OCI-LY7 (cell line): ENCODE results near the gene URM1.

Source experiments
- EZH2phosphoT487 ChIP-seq: fragments of 200-600 bp; sonication (generic); IDR thresholded peaks from 2 replicates; pipeline ENCODE4 v1.6.1; 2018; ENCODE audit warnings: low read depth, borderline replicate concordance, mild to moderate bottlenecking, mixed run types, antibody characterized with exemption, low read length, moderate library complexity, mixed read lengths
- TF ChIP-seq, protein P1 (sequence below): fragments of 200-600 bp; sonication (generic); conservative IDR thresholded peaks from 2 replicates; pipeline ENCODE4 v1.5.1; 2014; ENCODE audit warnings: mild to moderate bottlenecking, antibody characterized with exemption, low read length, moderate library complexity, mixed read lengths

DNA sequence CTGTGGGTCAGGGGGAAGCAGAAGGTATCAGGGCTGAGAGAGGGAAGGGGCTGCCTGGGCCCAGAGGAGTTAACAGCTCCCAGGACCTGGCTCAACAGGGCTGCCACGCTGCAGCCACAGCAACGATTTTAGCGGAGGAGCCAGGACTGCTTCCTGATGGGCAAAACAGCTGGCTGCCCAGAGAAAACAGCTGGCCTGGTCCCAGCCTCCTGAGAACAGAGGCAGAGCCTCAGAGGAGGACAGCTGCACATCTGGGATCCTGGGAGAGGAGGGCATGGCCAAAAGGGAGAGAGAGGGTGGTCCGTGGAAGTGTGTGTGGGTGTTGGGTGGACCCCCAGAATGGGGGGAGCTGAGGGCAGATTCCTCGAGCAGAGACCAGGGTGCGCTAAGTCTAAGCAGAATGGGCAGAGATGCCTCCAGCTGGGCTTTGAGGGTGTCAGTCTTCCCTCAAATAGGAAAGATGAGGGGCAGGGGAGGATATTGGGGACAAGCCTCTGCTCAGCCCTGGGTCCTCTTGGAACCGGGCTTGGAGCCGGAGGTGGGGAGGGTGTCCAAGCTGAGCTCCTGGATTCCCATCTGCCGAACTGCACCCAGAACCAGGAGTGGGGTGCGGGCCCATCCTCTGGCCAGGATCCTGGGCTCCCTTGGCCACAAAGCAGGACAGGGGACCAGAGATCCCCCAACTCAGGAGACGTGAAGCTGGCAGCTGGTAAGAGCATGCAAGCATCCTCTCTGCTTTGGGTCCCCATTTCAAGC lies 40.4 kb downstream of the URM1 start:
- TF ChIP-seq, protein P1, sequence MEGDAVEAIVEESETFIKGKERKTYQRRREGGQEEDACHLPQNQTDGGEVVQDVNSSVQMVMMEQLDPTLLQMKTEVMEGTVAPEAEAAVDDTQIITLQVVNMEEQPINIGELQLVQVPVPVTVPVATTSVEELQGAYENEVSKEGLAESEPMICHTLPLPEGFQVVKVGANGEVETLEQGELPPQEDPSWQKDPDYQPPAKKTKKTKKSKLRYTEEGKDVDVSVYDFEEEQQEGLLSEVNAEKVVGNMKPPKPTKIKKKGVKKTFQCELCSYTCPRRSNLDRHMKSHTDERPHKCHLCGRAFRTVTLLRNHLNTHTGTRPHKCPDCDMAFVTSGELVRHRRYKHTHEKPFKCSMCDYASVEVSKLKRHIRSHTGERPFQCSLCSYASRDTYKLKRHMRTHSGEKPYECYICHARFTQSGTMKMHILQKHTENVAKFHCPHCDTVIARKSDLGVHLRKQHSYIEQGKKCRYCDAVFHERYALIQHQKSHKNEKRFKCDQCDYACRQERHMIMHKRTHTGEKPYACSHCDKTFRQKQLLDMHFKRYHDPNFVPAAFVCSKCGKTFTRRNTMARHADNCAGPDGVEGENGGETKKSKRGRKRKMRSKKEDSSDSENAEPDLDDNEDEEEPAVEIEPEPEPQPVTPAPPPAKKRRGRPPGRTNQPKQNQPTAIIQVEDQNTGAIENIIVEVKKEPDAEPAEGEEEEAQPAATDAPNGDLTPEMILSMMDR, result no peak
- TF ChIP-seq EZH2phosphoT487, result no peak
